SK-N-MC (cell line): ENCODE results near the gene SPACDR.

Experiments used
- EZH2 ChIP-seq: fragments of 200-600 bp; sonication (generic); IDR thresholded peaks from one replicate; pipeline ENCODE4 v1.6.1; 2017; ENCODE audit warnings: antibody characterized with exemption
- FOXP2 ChIP-seq: optimal IDR thresholded peaks from 2 replicates; pipeline ENCODE3; 2011; ENCODE audit warnings: mild to moderate bottlenecking, moderate library complexity; ENCODE audit not compliant: insufficient read depth; ENCODE audit errors: extremely low read length, control extremely low read depth
- POLR2AphosphoS5 ChIP-seq: IDR thresholded peaks from 2 replicates; pipeline ENCODE4 v1.6.1; 2012; ENCODE audit warnings: mild to moderate bottlenecking, low read depth, low read length, borderline replicate concordance

DNA sequence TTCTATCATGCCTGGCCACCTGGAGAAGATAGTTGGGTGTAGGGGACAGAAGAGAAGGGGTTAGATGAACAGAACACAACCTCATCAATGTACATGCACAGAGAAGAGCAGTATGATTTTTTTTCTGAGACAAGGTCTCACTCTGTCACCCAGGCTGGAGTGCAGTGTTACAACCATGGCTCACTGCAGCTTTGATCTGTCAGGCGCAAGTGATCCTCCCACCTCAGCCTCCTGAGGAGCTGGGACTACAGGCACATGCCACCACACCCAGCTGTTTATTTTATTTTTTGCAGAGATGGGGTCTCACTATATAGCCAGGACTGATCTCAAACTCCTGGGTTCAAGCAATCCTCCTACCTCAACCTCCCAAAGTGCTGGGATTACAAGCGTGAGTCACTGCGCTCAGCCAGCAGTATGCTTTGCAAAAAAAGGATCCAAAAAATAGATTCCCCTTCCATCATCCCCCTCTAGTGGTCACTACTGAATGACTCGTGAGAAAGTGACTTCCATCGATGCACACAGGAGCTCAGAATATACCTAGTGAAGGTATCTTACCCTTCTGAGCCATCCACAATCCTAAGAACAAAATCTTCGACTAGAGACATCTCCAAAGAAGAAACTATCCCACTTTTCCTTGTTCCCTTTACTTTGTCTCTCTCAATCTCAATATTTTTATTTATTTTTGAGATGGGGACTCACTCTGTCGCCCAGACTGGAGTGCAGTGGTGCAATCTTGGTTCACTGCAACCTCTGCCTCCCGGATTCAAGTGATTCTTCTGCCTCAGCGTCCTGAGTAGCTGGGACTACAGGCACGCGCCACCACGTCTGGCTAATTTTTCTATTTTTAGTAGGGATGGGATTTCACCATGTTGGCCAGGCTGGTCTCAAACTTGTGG is 56.5 kb downstream of the SPACDR start:
- TF ChIP-seq EZH2 (no peak), FOXP2 (no peak), POLR2AphosphoS5 (no peak)
